ENCODE measurements around the gene DNAH2. TPM values are rescaled to one million over a fixed set of nuclear protein-coding genes. Genes with fewer than 3 reads are reported as not detected.

Gene DNAH2
- 0.19 and 0.56 TPM in 2 replicates for total RNA-seq

GRCh38 chr17:7716901-7717755, at the start of gene DNAH2:
Gene DNAH2 (plus strand): TSS chr17:7717744. CDS start chr17:7719735, 1,991 bp downstream.

GRCh38 chr17:7687072-7687907, 30.3 kb upstream of the DNAH2 start, which contains the start of gene TP53:
Gene TP53 (minus strand): TSS chr17:7687490. CDS start chr17:7676594, 10,896 bp downstream.

GRCh38 chr17:7687908-7688807, 29.4 kb upstream of the DNAH2 start, which contains the start of gene WRAP53:
Gene WRAP53 (plus strand): TSS chr17:7688477. CDS start chr17:7688649, 172 bp downstream.

GRCh38 chr17:7704601-7705268, 12.8 kb upstream of the DNAH2 start, which contains the start of gene EFNB3:
Gene EFNB3 (plus strand): TSS chr17:7705202. CDS start chr17:7705599, 397 bp downstream.

GRCh38 chr17:7833795-7834541, 116.4 kb downstream of the DNAH2 start, which contains the start of gene KDM6B:
Gene KDM6B (plus strand): TSS chr17:7834217. CDS start chr17:7845555, 11,338 bp downstream.

GRCh38 chr17:7854851-7855659, 137.5 kb downstream of the DNAH2 start, which contains the start of gene TMEM88:
Gene TMEM88 (plus strand): TSS chr17:7855066. CDS start chr17:7855075, 9 bp downstream.

GRCh38 chr17:7856811-7857712, 139.5 kb downstream of the DNAH2 start, which contains the start of gene NAA38:
Gene NAA38 (minus strand): TSS chr17:7857559. CDS start chr17:7857463, 96 bp downstream.

GRCh38 chr17:7857713-7858521, 140.4 kb downstream of the DNAH2 start, which contains the start of gene CYB5D1:
Gene CYB5D1 (plus strand): TSS chr17:7858003. CDS start chr17:7858135, 132 bp downstream.

Other genes starting within 250 kb of the DNAH2 start
- gene ZBTB4, start 238.1 kb upstream of the DNAH2 start, total RNA-seq = 14.8 and 21.4 TPM in 2 replicates
- gene SLC35G6, start 236.3 kb upstream of the DNAH2 start, total RNA-seq = not detected in 2 replicates
- 49.6 and 88.0 TPM in 2 replicates for gene POLR2A, start 233.4 kb upstream of the DNAH2 start, total RNA-seq
- 3.6 and 14.1 TPM in 2 replicates for gene TNFSF12, start 168.7 kb upstream of the DNAH2 start, total RNA-seq
- 0.38 and 1.1 TPM in 2 replicates for gene TNFSF13, start 159.0 kb upstream of the DNAH2 start, total RNA-seq
- gene SENP3, start 155.8 kb upstream of the DNAH2 start, total RNA-seq = 71.0 and 99.3 TPM in 2 replicates
- gene CD68, start 138.1 kb upstream of the DNAH2 start, total RNA-seq = 7.5 and 15.2 TPM in 2 replicates
- 54.4 and 115 TPM in 2 replicates for gene MPDU1, start 133.9 kb upstream of the DNAH2 start, total RNA-seq
- 0.28 and 0.38 TPM in 2 replicates for gene SOX15, start 127.7 kb upstream of the DNAH2 start, total RNA-seq
- 50.2 and 58.1 TPM in 2 replicates for gene FXR2, start 102.8 kb upstream of the DNAH2 start, total RNA-seq
- gene SAT2, start 89.9 kb upstream of the DNAH2 start, total RNA-seq = 25.5 and 30.2 TPM in 2 replicates
- gene SHBG, start 87.6 kb upstream of the DNAH2 start, total RNA-seq = 0.19 and 0.28 TPM in 2 replicates
- not detected in 2 replicates for gene ATP1B2, start 66.8 kb upstream of the DNAH2 start, total RNA-seq
- gene TP53, start 30.3 kb upstream of the DNAH2 start, total RNA-seq = 16.3 and 28.4 TPM in 2 replicates
- 3.1 and 7.9 TPM in 2 replicates for gene WRAP53, start 29.3 kb upstream of the DNAH2 start, total RNA-seq
- under 0.01 and 0.19 TPM in 2 replicates for gene EFNB3, start 12.5 kb upstream of the DNAH2 start, total RNA-seq
- gene KDM6B, start 116.5 kb downstream of the DNAH2 start, total RNA-seq = 4.2 and 68.6 TPM in 2 replicates
- 0.58 TPM in 1 of 2 replicates, not detected in the other for gene TMEM88, start 137.3 kb downstream of the DNAH2 start, total RNA-seq
- gene NAA38, start 139.8 kb downstream of the DNAH2 start, total RNA-seq = 65.7 and 90.3 TPM in 2 replicates
- gene CYB5D1, start 140.3 kb downstream of the DNAH2 start, total RNA-seq = 13.0 and 13.6 TPM in 2 replicates
- gene CHD3, start 171.0 kb downstream of the DNAH2 start, total RNA-seq = 115 and 141 TPM in 2 replicates
- gene RNF227, start 198.5 kb downstream of the DNAH2 start, total RNA-seq = 1.7 and 8.5 TPM in 2 replicates
- gene KCNAB3, start 212.1 kb downstream of the DNAH2 start, total RNA-seq = 0.58 and 0.85 TPM in 2 replicates
- 36.1 and 46.8 TPM in 2 replicates for gene TRAPPC1, start 214.2 kb downstream of the DNAH2 start, total RNA-seq
- 18.0 and 27.6 TPM in 2 replicates for gene CNTROB, start 214.5 kb downstream of the DNAH2 start, total RNA-seq

All from regular cardiac myocyte (primary cell).